Measurements from ENCODE around the gene RPTOR.
"Not testable (repeated sequence)": the region's sequence is repeated elsewhere in the genome, so short reads cannot be mapped to it uniquely, and the experiment has no call there.

Gene RPTOR

DNA sequence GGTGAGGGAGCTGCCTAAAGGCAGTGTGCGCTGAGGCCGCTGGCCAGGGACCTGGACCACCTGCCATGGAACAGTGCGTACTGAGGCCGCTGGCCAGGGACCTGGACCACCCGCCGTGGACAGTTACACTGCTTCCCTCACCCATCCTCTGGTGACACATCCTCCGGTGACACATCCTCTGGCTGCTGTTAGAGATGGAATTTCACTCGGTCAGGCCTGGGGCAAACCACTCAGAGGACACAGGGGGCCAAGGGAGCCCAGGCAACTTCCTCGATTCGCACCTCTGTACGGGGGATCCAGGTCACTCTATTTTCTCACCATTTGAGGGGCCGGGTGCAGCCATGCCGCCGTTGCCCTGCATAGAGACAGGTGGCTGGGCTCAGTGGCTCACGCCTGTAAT is 32.4 kb upstream of the RPTOR start:
- no peak for DNase-seq (ENCODE audit: low read depth in 2 of 2)

DNA sequence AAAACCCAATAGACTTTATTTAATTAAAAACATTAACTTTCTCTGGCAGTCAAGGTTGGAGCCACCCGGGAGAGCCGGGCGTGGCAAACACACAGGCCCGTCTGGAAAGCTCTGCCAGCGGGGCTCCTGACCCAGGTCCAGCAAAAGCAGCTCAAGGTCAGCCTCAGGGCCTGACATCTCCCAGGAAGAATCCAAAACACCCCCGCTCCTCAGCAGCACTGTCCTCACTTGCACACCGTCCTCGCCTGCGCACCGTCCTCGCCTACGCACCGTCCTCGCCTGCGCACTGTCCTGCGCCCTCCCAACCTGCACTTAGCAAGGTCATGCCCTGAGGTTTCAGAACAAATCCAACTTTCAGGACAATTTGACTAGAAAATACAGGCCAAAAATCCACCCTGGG is 31.4 kb upstream of the RPTOR start:
- DNase-seq (ENCODE audit: low read depth in 2 of 2), result no peak

DNA sequence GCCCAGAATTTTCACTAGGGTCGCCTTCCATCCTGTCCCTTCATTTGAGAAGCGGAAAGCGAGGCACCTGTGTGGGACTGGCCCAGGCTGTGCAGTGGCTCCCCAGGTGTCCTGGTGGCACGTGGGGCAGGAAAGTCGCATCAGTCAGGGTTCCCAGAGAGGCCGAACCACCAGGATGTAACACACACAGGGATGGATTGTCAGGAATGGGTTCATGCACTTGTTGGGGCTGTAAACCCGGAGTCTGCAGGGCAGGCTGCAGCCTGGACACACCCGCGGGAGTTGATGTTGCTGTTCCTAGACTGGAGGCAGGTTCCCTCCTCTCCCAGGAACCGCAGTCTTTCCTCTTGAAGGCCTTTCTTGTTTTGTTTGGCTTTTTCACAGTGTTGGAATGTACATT is 30.7 kb upstream of the RPTOR start:
- no peak for DNase-seq (ENCODE audit: low read depth in 2 of 2)

DNA sequence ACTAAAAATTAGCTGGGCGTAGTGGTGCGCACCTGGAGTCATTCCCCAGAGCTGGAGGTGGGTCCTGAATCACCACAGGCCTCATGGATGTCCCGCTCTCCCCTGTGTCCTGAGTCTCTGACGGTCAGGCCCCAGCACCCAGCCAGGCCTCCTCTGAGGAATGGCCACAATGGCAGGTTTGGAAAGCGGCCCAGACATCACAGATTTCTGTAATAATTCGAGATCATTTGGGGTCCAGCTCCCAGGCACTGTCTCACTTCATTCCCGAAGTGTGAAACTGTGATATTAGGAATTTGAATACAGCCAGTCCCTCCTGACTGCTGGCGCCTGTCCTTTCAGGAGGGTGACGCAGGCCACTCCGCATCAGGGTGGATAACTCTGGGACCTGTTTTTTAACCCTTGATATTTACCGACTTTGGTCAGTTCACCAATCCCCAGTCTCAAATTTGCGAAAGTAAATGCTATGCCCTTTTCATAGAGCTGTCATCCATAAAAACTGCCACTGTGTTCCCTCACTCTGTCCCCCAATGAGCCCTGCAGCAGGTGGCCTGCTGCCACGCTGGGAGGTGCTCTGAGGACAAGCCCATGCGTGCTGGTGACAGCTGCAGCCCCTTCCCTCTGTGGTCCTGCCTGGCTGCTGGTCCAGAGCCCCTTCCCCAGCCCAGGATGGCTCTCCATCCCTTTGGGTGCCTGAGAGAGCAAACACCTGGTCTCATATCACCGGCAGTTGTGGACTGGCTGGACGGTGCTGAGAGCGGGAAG is 28.3 kb upstream of the RPTOR start:
- no peak for DNase-seq (ENCODE audit: low read depth in 2 of 2)

DNA sequence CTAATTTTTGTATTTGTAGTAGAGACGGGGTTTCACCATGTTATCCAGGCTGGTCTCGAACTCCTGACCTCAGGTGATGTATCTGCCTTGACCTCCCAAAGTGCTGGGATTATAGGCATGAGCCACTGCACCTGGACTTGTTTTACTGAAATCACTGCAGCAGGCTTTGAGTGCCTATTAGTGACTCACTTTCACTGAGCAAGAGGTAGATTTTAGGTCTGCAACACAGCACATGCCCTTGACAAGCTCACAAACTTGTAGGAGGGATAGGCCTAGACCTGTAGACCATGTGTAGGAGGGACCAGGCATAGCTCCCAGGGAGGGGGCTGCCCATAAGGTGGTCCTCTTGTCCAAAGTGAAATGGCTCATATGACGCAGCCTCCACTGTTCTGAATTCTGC is 27.0 kb upstream of the RPTOR start:
- DNase-seq (ENCODE audit: low read depth in 2 of 2), result no peak

DNA sequence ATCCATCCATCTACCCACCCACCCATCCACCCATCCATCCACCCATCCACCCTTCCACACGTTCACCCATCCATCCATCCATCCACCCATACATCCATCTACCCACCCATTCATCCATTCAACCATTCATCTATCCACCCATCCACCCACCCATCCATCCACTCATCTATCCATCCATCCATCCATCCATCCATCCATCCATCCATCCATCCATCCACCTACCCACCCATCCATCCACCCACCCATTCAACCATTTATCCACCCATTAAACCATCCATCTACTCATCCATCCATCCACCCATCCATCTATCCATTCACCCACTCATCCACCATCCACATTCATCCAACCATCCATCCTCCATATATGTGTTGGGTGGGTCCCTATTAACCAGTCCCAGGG is 26.2 kb upstream of the RPTOR start:
- DNase-seq (ENCODE audit: low read depth in 2 of 2), result no peak

DNA sequence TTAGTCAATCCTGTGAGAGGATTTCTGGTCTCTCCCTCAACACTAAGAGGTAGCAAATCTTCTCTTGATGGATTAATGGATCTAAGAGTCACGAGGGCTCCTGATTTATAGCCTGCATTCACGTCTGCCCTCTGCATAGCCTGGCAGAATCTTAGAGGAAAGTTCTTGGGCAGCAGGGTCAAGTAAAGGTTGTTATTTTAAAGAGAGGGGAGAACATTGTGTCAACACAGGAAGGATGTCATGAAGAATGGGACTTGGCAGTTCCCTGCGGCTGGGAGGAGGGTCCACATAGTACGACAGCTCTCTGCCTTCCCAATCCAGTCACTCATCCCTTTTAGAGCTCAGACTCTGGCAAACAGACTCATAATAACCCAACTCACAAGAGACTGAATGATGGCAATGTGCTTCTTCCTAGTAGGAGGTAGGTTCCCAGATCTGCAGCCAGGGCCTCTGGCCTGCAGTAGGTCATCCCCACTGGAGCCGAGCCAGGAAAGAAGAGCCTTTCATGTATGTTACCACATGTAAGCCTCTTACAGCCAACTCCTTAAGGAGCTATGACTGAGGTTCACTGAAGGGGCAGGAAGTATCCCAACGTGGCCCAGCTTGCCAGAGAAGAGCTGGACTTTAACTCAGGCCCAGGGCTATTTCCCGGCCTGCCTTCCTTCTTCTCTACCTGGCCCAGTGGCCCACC is 25.4 kb upstream of the RPTOR start:
- DNase-seq (ENCODE audit: low read depth in 2 of 2), result no peak

DNA sequence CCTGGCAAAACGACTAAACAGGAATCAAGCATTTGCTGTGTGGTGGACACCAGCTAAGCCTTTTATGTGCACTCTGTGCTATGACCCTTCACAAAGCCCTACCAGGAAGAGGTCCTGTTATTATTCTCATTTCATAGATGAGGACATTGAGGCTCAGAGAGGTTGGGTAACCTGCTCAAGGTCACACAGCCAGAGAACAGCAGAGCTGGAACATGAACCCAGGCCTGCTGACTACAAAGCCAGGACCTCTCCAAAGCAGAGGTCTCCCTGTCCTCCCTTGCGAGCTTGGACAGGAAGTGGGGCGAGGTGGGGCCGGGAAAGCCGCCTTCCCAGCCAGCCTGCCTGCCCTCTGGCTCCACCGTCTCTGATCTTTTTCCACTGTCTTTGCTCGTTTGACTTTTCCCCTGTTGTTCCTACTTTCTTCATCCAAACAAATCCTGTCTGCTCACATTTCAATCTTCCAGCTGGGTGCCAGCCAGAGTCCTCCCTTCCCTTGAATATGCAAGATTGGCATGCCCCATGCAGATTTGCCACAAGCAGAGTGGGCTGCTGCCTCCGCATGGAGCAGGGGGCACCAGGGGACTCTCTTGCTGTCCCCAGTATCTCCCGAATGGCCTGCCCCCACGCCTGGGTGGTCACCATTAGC is 23.7 kb upstream of the RPTOR start:
- DNase-seq (ENCODE audit: low read depth in 2 of 2), result no peak

DNA sequence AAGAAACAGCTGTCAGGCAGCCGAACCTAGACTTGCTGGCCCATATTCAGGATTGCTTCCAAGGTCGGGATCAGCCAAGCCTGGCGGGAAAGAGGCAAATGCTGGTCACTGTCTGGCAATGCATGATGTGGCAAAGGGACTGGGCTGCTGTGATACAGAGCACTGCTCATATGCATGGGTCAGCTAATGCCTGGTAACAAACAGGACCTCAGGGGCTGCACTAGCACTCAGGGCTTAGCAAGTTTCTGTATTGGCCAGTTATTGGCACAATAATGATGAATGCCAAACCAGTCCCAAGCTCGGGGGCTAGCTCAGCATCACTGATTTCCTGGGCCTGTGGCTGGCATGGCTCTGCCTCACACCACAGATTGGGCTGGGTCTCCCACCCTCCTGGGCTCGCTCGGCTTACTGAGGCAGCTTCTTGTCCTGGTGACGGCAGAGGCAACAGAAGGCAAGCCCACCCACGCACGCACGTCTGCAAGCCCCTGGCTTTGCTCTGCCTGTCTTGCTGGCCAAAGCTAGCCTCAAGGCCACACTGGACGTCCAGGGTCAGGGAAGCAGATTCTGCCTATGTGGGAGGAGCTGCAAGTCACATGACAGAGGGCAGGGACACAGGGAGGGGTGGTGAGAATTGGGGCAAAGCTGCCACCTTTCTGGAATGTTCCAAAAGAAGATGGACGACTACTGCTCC is 21.4 kb upstream of the RPTOR start:
- no peak for DNase-seq (ENCODE audit: low read depth in 2 of 2)

DNA sequence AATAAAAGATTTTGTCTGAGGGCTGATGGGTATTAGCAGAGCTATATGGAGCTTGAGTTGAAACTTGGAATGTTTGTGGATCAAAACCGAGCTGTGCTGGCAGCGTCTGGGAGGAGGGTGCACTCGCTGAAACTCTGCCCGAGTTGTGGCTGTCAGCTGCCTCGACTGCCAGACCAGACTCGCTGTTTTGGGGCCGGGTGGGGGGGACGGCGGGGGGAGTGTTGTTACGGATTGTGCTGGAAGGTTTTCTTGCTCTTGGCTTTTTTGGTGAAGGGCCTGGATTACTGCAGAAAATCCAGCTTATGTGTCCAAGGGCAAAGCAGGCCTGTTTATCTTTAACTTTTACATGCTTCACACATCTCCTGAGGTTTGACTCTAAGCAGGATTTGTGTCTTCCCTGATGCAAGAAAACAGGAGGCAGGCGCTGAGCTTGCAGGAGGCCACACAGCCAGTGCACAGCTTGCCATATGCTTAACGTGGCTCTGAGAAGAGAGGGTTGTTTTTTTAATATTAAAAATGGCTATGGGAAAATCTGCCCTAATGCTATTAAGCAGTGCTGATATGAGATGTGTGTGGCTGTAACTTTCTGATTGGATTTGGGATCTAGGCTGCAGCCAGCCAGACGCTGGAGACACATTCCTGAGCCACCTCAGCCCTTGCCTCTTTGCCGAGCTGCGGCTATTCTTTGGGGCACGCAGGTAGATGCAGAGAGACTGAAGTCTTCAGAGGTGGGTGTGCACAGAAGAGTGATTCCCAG is 20.5 kb upstream of the RPTOR start:
- no peak for DNase-seq (ENCODE audit: low read depth in 2 of 2)

DNA sequence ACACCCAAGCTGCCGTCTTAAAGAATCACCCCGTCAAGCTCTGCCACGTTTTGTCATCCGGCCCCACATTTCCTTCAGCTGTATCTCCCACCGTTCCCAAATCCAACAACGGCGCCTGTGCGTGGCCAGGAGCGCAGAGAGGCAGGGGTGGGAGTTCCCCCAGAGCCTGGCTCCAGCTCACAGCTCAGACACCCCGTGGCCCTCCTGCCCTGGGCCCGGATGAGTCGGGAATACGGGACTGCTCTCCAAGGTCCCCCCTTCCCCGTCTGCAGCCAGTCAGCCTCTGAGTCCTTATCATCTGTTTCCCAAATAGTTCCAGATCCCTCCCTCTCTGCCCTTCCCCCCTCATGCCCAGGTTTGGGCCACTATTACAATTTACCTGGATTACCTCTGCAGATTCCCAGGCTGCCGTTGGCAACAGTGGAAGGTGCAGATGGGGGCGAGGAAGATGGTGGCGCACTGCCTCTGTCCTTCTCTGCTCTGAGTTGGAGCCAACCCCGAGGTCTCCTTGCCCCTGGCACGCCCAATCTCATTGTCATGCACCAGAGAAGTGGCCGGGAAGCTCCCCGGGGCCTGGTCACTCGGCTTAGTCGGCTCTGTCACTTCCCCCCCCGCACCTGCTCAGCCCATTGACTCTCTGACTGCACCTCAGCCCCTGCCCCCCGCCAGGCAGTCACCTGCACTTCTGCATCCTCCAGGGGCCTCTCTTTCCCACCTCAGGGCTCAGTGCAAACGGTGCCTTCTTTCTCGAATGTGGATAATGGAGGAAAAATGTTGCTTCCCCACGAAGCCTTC is 18.3 kb upstream of the RPTOR start:
- DNase-seq (ENCODE audit: low read depth in 2 of 2), result no peak

DNA sequence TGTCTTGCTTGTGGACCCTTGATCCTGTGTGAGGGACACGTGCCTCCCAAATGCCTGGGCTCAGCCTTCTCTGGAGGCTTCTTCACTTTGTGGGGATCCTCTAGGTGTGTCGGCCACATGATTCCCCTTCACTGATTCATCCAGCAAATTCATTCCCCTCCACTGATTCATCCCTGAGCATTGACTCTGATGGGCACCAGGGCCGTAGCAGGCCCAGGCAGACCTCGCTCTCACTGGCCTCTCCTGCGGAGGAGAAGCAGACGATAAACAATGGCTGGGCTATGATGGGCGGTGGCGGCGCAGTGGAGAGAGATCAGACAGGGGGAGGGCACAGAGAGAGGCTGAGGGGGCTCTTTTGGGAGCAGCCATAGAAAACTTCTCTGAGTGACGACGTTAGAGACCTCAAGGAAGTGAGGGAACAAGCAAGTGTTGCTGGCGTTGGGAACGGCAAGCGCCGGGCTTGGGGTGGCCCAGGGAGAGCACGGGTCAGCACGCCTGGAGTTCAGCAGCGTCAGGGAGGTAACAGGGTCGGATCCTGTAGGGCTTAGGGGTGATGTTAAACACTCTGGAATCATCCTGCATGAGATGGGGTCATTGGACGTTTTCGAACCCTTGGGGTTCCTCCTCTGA is 17.5 kb upstream of the RPTOR start:
- no peak for DNase-seq (ENCODE audit: low read depth in 2 of 2)

DNA sequence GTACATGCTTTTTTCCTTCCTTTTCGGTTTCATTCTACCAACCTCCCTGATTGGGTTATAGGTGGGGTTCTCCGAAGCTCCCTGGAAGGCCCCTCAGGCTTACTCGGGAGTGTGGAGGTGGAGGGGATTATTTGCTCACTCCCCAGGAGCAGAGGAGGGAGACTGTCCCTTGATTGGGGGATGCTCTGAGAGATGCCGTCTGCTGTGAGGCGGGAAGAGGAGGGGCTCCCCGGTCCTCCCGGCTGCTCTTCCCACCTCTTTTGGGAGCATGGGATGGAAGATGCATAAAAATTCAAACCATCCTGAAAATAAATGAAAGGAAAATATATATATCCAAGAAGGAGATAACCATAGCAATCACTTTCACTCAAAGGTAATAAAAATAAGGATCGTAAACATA is 16.1 kb upstream of the RPTOR start:
- no peak for DNase-seq (ENCODE audit: low read depth in 2 of 2)

DNA sequence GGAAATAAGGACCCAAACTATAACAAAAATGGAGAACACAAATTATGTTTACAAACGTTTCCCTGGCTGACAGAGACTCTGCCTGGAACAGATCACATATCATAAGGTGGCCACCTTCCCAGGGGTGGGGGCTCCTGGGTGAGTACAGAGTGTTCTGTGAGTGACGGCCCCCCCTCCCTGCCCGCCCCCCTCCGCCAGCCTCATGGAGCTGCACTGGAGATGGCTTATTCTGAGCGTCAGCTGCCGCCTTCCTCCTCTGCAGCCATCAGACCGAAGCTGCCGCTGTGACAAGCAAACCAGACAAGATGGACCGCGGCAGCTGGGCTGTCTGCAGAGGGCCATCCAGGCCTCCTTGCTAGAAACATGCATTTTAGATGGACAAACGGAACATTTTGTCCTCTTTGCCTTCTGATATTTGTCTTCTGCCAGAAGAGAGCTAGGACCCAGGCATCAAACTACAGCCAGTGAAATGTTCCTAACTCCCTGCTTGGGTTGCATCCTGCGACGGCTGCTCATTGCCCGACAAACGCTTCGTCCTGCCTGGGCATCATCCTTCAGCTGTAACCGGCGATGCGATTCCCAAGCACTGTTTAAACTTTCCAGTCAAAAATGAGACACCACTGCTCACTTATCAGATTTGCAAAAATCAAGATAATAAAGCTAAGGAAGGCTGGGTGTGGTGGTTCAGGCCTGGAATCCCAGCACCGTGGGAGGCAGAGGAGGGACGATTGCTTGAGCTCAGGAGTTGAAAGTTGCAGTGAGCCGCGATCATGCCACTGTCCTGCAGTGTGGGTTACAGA is 15.3 kb upstream of the RPTOR start:
- DNase-seq (ENCODE audit: low read depth in 2 of 2), result no peak

DNA sequence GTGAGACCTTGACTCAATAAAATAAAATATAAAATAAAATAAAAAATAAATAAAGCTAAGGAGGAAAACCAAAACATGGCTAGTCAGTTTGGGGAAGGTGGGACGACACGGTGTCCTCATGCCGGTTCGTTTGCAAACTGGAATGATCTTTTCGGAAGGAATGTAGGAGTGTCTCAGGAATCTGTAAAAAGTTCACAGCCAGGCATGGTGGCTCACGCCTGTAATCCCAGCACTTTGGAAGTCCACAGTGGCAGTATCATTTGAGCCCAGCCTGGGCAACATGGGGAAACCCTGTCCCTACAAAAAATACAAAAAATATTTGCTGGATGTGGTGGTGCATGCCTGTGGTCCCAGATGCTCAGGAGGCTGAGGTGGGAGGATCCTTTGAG is 14.7 kb upstream of the RPTOR start:
- DNase-seq (ENCODE audit: low read depth in 2 of 2), result no peak

DNA sequence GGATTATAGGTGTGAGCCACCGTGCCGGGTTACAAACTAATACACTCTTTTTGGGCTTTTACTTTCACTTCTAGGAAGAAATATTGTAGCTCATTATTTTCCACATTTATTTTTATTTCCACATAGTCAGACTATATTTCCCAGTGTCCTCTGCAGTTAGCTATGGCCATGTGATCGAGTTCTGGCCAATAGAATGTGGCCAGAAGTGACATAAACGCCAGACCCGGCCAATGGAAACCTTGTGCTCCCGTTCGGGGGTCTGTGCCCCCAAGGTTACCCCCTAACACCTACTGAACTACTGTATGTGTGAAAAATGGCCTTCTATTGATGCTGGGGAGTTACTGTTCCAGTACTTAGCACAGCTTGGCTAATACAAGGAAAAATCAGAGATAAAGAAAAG is 13.2 kb upstream of the RPTOR start:
- DNase-seq (ENCODE audit: low read depth in 2 of 2), result no peak

DNA sequence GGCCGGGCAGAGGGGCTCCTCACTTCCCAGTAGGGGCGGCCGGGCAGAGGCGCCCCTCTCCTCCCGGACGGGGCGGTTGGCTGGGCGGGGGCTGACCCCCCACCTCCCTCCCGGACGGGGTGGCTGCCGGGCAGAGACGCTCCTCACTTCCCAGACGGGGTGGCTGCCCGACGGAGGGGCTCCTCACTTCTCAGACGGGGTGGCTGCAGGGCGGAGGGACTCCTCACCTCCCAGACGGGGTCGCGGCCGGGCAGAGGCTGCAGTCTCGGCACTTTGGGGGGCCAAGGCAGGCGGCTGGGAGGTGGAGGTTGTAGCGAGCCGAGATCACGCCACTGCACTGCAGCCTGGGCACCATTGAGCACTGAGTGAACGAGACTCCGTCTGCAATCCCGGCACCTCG is 7.3 kb upstream of the RPTOR start:
- DNase-seq (ENCODE audit: low read depth in 2 of 2), result not testable (repeated sequence)

DNA sequence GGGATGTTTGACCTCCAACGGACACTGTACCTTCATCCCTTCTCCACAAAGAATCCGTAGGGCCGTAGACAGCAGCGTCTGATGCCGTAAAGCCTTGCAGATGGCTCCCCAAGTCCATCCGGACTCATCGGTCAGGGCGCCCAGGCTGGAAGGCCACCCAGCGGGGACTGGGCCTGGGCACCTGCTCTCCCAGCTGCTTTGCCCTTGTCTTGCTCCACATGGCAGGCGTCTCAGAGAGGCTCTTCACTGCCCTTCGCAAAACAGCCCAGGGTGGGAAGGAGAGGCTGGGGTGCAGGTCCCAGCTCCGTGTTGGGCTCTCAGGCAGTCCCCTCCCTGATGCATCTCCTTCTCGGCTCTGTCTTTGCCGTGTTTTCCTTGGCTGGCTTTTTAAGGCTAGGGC is 6.2 kb upstream of the RPTOR start:
- no peak for DNase-seq (ENCODE audit: low read depth in 2 of 2)

DNA sequence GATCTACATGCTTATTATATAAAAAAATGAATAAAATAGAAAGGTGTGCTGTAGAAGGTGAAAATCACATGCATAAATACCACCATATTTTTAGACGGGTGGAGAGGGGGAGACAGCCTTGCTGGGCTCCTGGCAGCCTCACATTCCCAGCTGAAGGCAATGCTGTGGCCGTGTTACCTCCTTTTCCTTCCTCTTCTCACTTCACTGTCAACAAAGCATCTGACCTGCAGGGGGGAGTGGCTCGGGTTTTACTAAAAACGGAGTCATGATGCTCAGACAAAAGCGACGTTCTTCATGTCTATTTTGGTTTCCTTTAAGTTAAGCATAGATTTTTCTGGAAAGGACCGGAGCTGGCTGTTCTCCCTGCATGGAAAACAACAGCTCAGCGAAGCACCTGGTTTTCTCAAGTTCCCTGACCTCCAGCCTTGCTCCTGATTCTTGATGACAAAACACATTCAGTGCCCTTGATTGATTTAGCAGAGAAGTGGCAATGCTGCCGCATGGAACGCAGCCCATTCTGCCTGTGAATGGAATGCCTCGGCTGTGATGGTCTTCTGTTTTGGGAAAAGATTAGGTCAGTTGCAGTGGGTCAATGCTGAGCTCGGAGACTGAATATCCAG is 5.5 kb upstream of the RPTOR start:
- no peak for DNase-seq (ENCODE audit: low read depth in 2 of 2)

All from stimulated activated CD8-positive, alpha-beta memory T cell treated with anti-CD3 and anti-CD28 coated beads, Interleukin-15, amount 100 ng/mL, for 48 hours (primary cell).